Memory B cell (primary cell): Measurements from ENCODE around the gene VAV2.

Source experiments
- ATAC-seq: fragments of 150-1000 bp; cut with Tn5 transposase; 2 replicates; pipeline ENCODE4 v1.10.0; 2021; ENCODE audit warnings: low read depth, mild to moderate bottlenecking, moderate library complexity
- DNase-seq, 2 donors: peaks; one replicate each; pipeline ENCODE4 v3.0.0; 2022; ENCODE audit warnings: low spot score in 2 of 2
- H3K27ac Mint-ChIP-seq: one replicate; pipeline ENCODE4 v1.8.0; 2022; ENCODE audit warnings: mild to moderate bottlenecking, moderate library complexity, mixed read lengths
- H3K27me3 Mint-ChIP-seq: one replicate; pipeline ENCODE4 v1.8.0; 2022; ENCODE audit warnings: mixed read lengths
- H3K36me3 Mint-ChIP-seq: one replicate; pipeline ENCODE4 v1.8.0; 2022; ENCODE audit warnings: mild to moderate bottlenecking, mixed read lengths
- H3K4me1 Mint-ChIP-seq: one replicate; pipeline ENCODE4 v1.8.0; 2022; ENCODE audit warnings: mixed read lengths
- H3K4me3 Mint-ChIP-seq: one replicate; pipeline ENCODE4 v1.8.0; 2022; ENCODE audit warnings: mild to moderate bottlenecking, moderate library complexity, mixed read lengths
- H3K9me3 Mint-ChIP-seq: one replicate; pipeline ENCODE4 v1.8.0; 2022; ENCODE audit warnings: mixed read lengths

VAV2 gene

DNA sequence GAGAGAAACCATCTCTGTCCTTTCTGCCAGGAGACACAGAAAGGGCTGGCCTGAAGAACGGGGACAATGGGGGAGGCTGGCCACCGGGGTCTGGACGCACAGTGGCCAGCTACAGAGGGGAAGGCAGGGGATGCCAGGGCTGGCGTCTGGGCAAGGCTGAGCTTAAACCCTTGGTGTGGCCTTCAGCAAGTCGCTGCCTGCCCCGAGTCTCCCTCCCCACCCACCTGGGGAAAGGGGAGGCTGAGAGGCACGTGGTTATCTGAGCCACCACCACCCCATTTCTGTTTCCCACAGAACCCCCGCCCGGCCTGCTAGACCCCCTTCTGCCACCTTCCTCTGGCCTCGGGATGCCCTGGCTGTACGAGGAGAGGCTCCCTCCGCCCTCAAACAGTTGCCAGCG is 115.3 kb downstream of the VAV2 start:
- H3K36me3 Mint-ChIP-seq: peaks cover 2% of the 10 kb centered on the region
- no peaks in the 10 kb centered on the region for H3K9me3 Mint-ChIP-seq
- H3K4me1 Mint-ChIP-seq: peaks cover 24% of the 10 kb centered on the region
- DNase-seq: no peak
- H3K4me3 Mint-ChIP-seq: no peak overlapping the region
- no peak overlapping the region for H3K27ac Mint-ChIP-seq
- ATAC-seq: no peak
- H3K27me3 Mint-ChIP-seq: no peaks in the 10 kb centered on the region

GRCh38 chr9:133876144-133876543 is 116.0 kb downstream of the VAV2 start:
- no peaks in the 10 kb centered on the region for H3K27me3 Mint-ChIP-seq
- ATAC-seq (no peak), DNase-seq (no peak)
- peaks cover 26% of the 10 kb centered on the region for H3K4me1 Mint-ChIP-seq
- H3K4me3 Mint-ChIP-seq: no peak overlapping the region
- no peaks in the 10 kb centered on the region for H3K9me3 Mint-ChIP-seq
- H3K27ac Mint-ChIP-seq: peak overlapping the region; percentile 78
- H3K36me3 Mint-ChIP-seq: peaks cover 4% of the 10 kb centered on the region

- Mint-ChIP-seq H3K36me3 (peaks cover 7% of the 10 kb centered on the region), H3K27ac (no peak overlapping the region), H3K27me3 (no peaks in the 10 kb centered on the region), H3K4me3 (no peak overlapping the region), H3K4me1 (peaks cover 31% of the 10 kb centered on the region), H3K9me3 (no peaks in the 10 kb centered on the region)
- ATAC-seq: no peak
- DNase-seq: no peak
These were observed 117.0 kb downstream of the VAV2 start for GRCh38 chr9:133875131-133875530.

- no peak for DNase-seq
- H3K27ac Mint-ChIP-seq: no peak overlapping the region
- no peaks in the 10 kb centered on the region for H3K9me3 Mint-ChIP-seq
- H3K4me3 Mint-ChIP-seq: no peak overlapping the region
- H3K27me3 Mint-ChIP-seq: no peaks in the 10 kb centered on the region
- peaks cover 7% of the 10 kb centered on the region for H3K36me3 Mint-ChIP-seq
- H3K4me1 Mint-ChIP-seq: peaks cover 32% of the 10 kb centered on the region
- no peak for ATAC-seq
These were observed 117.5 kb downstream of the VAV2 start for GRCh38 chr9:133874659-133875058.

DNA sequence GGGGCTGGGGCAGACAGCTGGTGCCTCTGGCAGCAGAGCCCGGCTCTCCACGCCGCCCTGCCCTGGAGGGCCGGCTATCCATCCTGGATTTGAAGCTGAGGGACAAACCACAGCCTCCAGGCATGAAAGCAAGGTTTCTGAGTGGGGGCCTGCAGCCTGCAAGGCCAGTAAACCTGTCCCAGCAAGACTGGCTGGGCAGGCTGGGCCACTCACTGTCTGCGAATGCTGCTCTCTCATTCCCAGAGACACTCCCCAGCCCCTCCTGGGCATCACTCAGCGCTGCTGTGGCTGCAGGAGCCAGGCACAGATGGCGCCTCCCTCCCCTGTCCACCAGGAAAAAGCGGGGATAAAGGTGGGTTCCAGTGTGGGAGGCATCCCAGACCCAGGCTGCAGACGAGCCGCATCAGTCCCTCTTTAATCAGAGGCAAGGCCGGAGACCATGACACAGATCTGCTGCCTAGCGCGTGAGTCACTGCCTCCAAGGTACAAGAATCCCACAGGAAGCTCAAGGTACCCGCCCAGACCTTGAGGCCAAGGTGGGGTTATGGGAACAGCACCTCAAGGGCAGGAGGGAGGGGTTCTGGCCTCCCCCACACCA is 118.0 kb downstream of the VAV2 start:
- H3K4me1 Mint-ChIP-seq: peaks cover 33% of the 10 kb centered on the region
- H3K27me3 Mint-ChIP-seq: no peaks in the 10 kb centered on the region
- no peak overlapping the region for H3K27ac Mint-ChIP-seq
- H3K4me3 Mint-ChIP-seq: no peak overlapping the region
- H3K9me3 Mint-ChIP-seq: no peaks in the 10 kb centered on the region
- DNase-seq: no peak
- no peak for ATAC-seq
- H3K36me3 Mint-ChIP-seq: peaks cover 7% of the 10 kb centered on the region

GRCh38 chr9:133873461-133873891 is 118.6 kb downstream of the VAV2 start:
- H3K4me1 Mint-ChIP-seq: peaks cover 33% of the 10 kb centered on the region
- no peak for ATAC-seq
- DNase-seq: no peak
- H3K27ac Mint-ChIP-seq: no peak overlapping the region
- H3K36me3 Mint-ChIP-seq: peaks cover 7% of the 10 kb centered on the region
- no peak overlapping the region for H3K4me3 Mint-ChIP-seq
- no peaks in the 10 kb centered on the region for H3K27me3 Mint-ChIP-seq
- H3K9me3 Mint-ChIP-seq: no peaks in the 10 kb centered on the region

- Mint-ChIP-seq H3K4me1 (peaks cover 33% of the 10 kb centered on the region), H3K4me3 (no peak overlapping the region), H3K27me3 (no peaks in the 10 kb centered on the region), H3K9me3 (no peaks in the 10 kb centered on the region), H3K36me3 (peaks cover 8% of the 10 kb centered on the region), H3K27ac (no peak overlapping the region)
- ATAC-seq (no peak), DNase-seq (no peak)
These were observed 119.1 kb downstream of the VAV2 start for GRCh38 chr9:133873009-133873408.

DNA sequence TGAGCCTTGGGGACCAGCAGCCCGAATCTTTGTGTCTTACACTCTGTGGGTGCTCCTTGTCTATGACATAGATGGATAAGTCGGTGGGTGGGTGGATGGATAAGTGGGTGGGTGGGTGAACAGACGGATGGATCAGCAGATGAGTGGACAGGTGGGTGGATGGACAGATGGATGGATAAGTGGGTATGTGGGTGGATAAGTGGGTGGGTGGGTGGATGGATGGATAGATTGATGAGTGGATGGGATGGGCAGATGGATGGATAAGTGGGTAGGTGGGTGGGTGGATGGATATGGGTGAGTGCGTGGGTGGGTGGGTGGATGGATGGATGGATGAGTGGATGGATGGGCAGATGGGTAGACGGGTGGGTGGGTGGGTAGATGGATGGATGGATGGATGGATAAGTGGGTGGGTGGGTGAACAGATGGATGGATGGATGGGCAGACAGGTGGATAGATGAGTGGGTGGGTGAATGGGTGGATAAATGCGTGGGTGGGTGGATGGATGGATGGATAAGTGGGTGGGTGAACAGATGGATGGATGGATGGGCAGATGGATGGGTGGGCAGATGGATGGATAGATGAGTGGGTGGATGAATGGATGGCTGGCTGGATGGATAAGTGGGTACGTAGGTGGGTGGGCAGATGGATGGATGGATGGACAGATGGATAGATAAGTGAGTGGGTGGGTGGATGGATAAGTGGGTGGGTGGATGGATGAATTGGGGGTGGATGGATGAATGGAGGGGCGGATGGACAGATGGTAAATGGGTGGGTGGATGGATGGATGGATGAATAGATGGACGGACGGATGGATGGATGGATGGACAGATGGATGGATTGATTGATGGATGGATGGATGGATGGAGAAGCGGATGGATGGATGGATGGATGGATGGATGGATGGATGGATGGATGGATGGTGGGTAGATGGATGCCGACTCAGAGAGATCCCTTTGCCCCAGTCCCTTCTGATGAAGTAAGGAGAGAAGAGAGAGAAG is 121.2 kb downstream of the VAV2 start:
- ATAC-seq (no peak), DNase-seq (no peak)
- H3K27me3 Mint-ChIP-seq: no peaks in the 10 kb centered on the region
- no peaks in the 10 kb centered on the region for H3K9me3 Mint-ChIP-seq
- H3K4me3 Mint-ChIP-seq: peak overlapping the region; percentile 51
- peak overlapping the region; percentile 87 for H3K27ac Mint-ChIP-seq
- peaks cover 13% of the 10 kb centered on the region for H3K36me3 Mint-ChIP-seq
- H3K4me1 Mint-ChIP-seq: peaks cover 25% of the 10 kb centered on the region

- Mint-ChIP-seq H3K36me3 (peaks cover 21% of the 10 kb centered on the region), H3K4me3 (peak overlapping the region; percentile 47), H3K9me3 (peaks cover 5% of the 10 kb centered on the region), H3K27ac (peak overlapping the region; percentile 87), H3K27me3 (no peaks in the 10 kb centered on the region), H3K4me1 (peaks cover 29% of the 10 kb centered on the region)
- ATAC-seq (peak; percentile 59), DNase-seq (no peak)
These were observed 122.3 kb downstream of the VAV2 start for GRCh38 chr9:133869674-133870405.

- H3K4me1 Mint-ChIP-seq: peaks cover 32% of the 10 kb centered on the region
- no peak overlapping the region for H3K4me3 Mint-ChIP-seq
- H3K9me3 Mint-ChIP-seq: peaks cover 5% of the 10 kb centered on the region
- H3K27ac Mint-ChIP-seq: no peak overlapping the region
- no peaks in the 10 kb centered on the region for H3K27me3 Mint-ChIP-seq
- no peak for DNase-seq
- no peak for ATAC-seq
- H3K36me3 Mint-ChIP-seq: peaks cover 23% of the 10 kb centered on the region
These were observed 123.9 kb downstream of the VAV2 start for GRCh38 chr9:133868203-133868602.

DNA sequence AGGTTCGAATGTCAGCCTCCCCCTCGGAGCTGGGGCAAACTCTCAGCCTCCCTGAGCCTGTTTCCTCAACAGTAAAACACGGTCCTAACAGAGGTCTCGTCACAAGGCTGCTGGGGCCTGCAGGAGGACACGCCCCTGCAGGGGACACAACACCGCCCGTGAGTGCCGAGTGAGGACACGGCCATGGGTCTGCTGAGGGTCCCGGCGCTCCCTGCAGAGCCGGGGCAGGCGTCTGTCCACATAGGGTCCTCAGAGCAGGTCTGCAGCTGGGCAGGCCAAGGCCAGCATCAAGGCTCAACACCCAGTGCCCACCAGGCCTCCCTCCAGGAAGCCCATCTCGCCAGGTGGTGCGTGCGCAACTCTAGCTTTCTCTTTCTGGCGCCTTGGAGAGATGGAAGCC is 125.2 kb downstream of the VAV2 start:
- Mint-ChIP-seq H3K9me3 (peaks cover 5% of the 10 kb centered on the region), H3K4me3 (no peak overlapping the region), H3K36me3 (peaks cover 25% of the 10 kb centered on the region), H3K27me3 (no peaks in the 10 kb centered on the region), H3K27ac (no peak overlapping the region), H3K4me1 (peaks cover 37% of the 10 kb centered on the region)
- DNase-seq (no peak), ATAC-seq (no peak)

GRCh38 chr9:133864011-133864410 is 128.1 kb downstream of the VAV2 start:
- Mint-ChIP-seq H3K27ac (no peak overlapping the region), H3K4me1 (peaks cover 16% of the 10 kb centered on the region), H3K9me3 (peaks cover 5% of the 10 kb centered on the region)

GRCh38 chr9:133863257-133863592 is 128.9 kb downstream of the VAV2 start:
- Mint-ChIP-seq H3K4me1 (peaks cover 16% of the 10 kb centered on the region), H3K27ac (peak overlapping the region; percentile 70), H3K27me3 (no peaks in the 10 kb centered on the region), H3K4me3 (no peak overlapping the region), H3K9me3 (peaks cover 5% of the 10 kb centered on the region), H3K36me3 (peaks cover 24% of the 10 kb centered on the region)
- ATAC-seq (no peak), DNase-seq (no peak)

More at GRCh38 chr9:133864011-133864410, 128.1 kb downstream of the VAV2 start:
- no peak for ATAC-seq
- Mint-ChIP-seq H3K36me3 (peaks cover 24% of the 10 kb centered on the region), H3K27me3 (no peaks in the 10 kb centered on the region), H3K4me3 (no peak overlapping the region)
- DNase-seq: no peak
